ENCODE results near the gene PCSK7.

PCSK7 gene

GRCh38 chr11:117230999-117231841 is 653 bp downstream of the PCSK7 start:
- no peak for DNase-seq (ENCODE audit: low read depth in 2 of 2)

GRCh38 chr11:117230286-117230961 is 1.4 kb downstream of the PCSK7 start:
- DNase-seq (ENCODE audit: low read depth in 2 of 2), result peak in 1 of 2 donors; percentile 54

GRCh38 chr11:117229931-117230285 is 2.0 kb downstream of the PCSK7 start:
- no peak for DNase-seq (ENCODE audit: low read depth in 2 of 2)

GRCh38 chr11:117229411-117229810 is 2.5 kb downstream of the PCSK7 start:
- no peak for DNase-seq (ENCODE audit: low read depth in 2 of 2)

- no peak for DNase-seq (ENCODE audit: low read depth in 2 of 2)
Observed at GRCh38 chr11:117228091-117228490, 3.8 kb downstream of the PCSK7 start.

GRCh38 chr11:117226388-117227385 is 5.2 kb downstream of the PCSK7 start:
- no peak for DNase-seq (ENCODE audit: low read depth in 2 of 2)

- DNase-seq (ENCODE audit: low read depth in 2 of 2), result no peak
Observed at GRCh38 chr11:117225553-117226170, 6.2 kb downstream of the PCSK7 start.

GRCh38 chr11:117223741-117224689 is 7.9 kb downstream of the PCSK7 start:
- no peak for DNase-seq (ENCODE audit: low read depth in 2 of 2)

- DNase-seq (ENCODE audit: low read depth in 2 of 2), result no peak
Observed at GRCh38 chr11:117222991-117223740, 8.7 kb downstream of the PCSK7 start.

GRCh38 chr11:117221775-117222517 is 9.9 kb downstream of the PCSK7 start:
- DNase-seq (ENCODE audit: low read depth in 2 of 2), result no peak

- no peak for DNase-seq (ENCODE audit: low read depth in 2 of 2)
Observed at GRCh38 chr11:117220999-117221774, 10.7 kb downstream of the PCSK7 start.

GRCh38 chr11:117220568-117220967 is 11.3 kb downstream of the PCSK7 start:
- DNase-seq (ENCODE audit: low read depth in 2 of 2), result no peak

GRCh38 chr11:117219995-117220394 is 11.9 kb downstream of the PCSK7 start:
- no peak for DNase-seq (ENCODE audit: low read depth in 2 of 2)

GRCh38 chr11:117219455-117219854 is 12.4 kb downstream of the PCSK7 start:
- no peak for DNase-seq (ENCODE audit: low read depth in 2 of 2)

GRCh38 chr11:117219001-117219400 is 12.9 kb downstream of the PCSK7 start:
- DNase-seq (ENCODE audit: low read depth in 2 of 2), result no peak

GRCh38 chr11:117218133-117218915 is 13.5 kb downstream of the PCSK7 start:
- no peak for DNase-seq (ENCODE audit: low read depth in 2 of 2)
